Endothelial cell (in vitro differentiated cells): ENCODE results near the gene ARMC2. TPM values are rescaled to one million over a fixed set of nuclear protein-coding genes. Genes with fewer than 3 reads are reported as not detected.

Experiments used
- DNase-seq: peaks from one replicate; pipeline ENCODE4 v3.0.0; 2021; ENCODE audit warnings: low spot score
- H3K27ac Mint-ChIP-seq: one replicate; pipeline ENCODE4 v1.8.0; 2021; ENCODE audit warnings: mixed read lengths, inconsistent platforms; ENCODE audit not compliant: unreplicated experiment
- H3K27me3 Mint-ChIP-seq: one replicate; pipeline ENCODE4 v1.8.0; 2021; ENCODE audit warnings: mild to moderate bottlenecking, moderate library complexity, mixed read lengths, inconsistent platforms; ENCODE audit not compliant: unreplicated experiment
- H3K36me3 Mint-ChIP-seq: one replicate; pipeline ENCODE4 v1.8.0; 2021; ENCODE audit warnings: mild to moderate bottlenecking, low read depth, mixed read lengths, inconsistent platforms; ENCODE audit not compliant: unreplicated experiment
- H3K4me1 Mint-ChIP-seq: one replicate; pipeline ENCODE4 v1.8.0; 2021; ENCODE audit warnings: mild to moderate bottlenecking, mixed read lengths, inconsistent platforms; ENCODE audit not compliant: unreplicated experiment
- H3K4me3 Mint-ChIP-seq: one replicate; pipeline ENCODE4 v1.8.0; 2021; ENCODE audit warnings: mild to moderate bottlenecking, mixed read lengths, inconsistent platforms; ENCODE audit not compliant: unreplicated experiment
- H3K9me3 Mint-ChIP-seq: one replicate; pipeline ENCODE4 v1.8.0; 2021; ENCODE audit warnings: mixed read lengths, inconsistent platforms; ENCODE audit not compliant: unreplicated experiment
- CTCF ChIP-seq: fragments of 200-600 bp; sonication (generic); IDR thresholded peaks from one replicate; pipeline ENCODE4 v1.5.0; 2021; ENCODE audit warnings: antibody characterized with exemption; ENCODE audit not compliant: unreplicated experiment
- total RNA-seq: library from RNA; stranded (reverse); fragmentation: NEBNext Ultra II Directional; extraction: Animal tissue kit (Norgen Biotek cat#: 25700); gene quantifications from one replicate; pipeline ENCODE4 v1.2.1, GENCODE V29; 2021; ENCODE audit not compliant: unreplicated experiment

ARMC2 gene
- total RNA-seq, 1 donor from 2014 or later: 6.3 TPM

- TF ChIP-seq CTCF: no peak
- no peaks in the 10 kb centered on the region for H3K9me3 Mint-ChIP-seq
- no peak overlapping the region for H3K4me3 Mint-ChIP-seq
- peaks cover 1% of the 10 kb centered on the region for H3K27me3 Mint-ChIP-seq
- H3K36me3 Mint-ChIP-seq: no peaks in the 10 kb centered on the region
- peaks cover 3% of the 10 kb centered on the region for H3K4me1 Mint-ChIP-seq
- no peak overlapping the region for H3K27ac Mint-ChIP-seq
- DNase-seq: no peak
Observed at GRCh38 chr6:108895571-108895970, 47.3 kb downstream of the ARMC2 start.

- Mint-ChIP-seq H3K4me3 (no peak overlapping the region), H3K4me1 (peaks cover 3% of the 10 kb centered on the region), H3K9me3 (no peaks in the 10 kb centered on the region), H3K36me3 (no peaks in the 10 kb centered on the region), H3K27me3 (peaks cover 1% of the 10 kb centered on the region), H3K27ac (no peak overlapping the region)
- no peak for TF ChIP-seq CTCF
- DNase-seq: no peak
Observed at GRCh38 chr6:108896111-108896661, 48.0 kb downstream of the ARMC2 start.

- no peaks in the 10 kb centered on the region for H3K9me3 Mint-ChIP-seq
- H3K36me3 Mint-ChIP-seq: no peaks in the 10 kb centered on the region
- no peak for TF ChIP-seq CTCF
- no peak overlapping the region for H3K4me3 Mint-ChIP-seq
- peaks cover 9% of the 10 kb centered on the region for H3K4me1 Mint-ChIP-seq
- H3K27me3 Mint-ChIP-seq: peaks cover 1% of the 10 kb centered on the region
- no peak overlapping the region for H3K27ac Mint-ChIP-seq
- DNase-seq: no peak
Observed at GRCh38 chr6:108897371-108897770, 49.1 kb downstream of the ARMC2 start.

- Mint-ChIP-seq H3K36me3 (no peaks in the 10 kb centered on the region), H3K9me3 (no peaks in the 10 kb centered on the region), H3K27ac (peak overlapping the region; percentile 57), H3K4me1 (peaks cover 15% of the 10 kb centered on the region), H3K27me3 (peaks cover 1% of the 10 kb centered on the region), H3K4me3 (no peak overlapping the region)
- no peak for DNase-seq
- TF ChIP-seq CTCF: no peak
Observed at GRCh38 chr6:108902382-108902792, 54.2 kb downstream of the ARMC2 start.

- DNase-seq: no peak
- H3K27ac Mint-ChIP-seq: no peak overlapping the region
- no peaks in the 10 kb centered on the region for H3K27me3 Mint-ChIP-seq
- TF ChIP-seq CTCF: no peak
- H3K4me1 Mint-ChIP-seq: peaks cover 15% of the 10 kb centered on the region
- no peaks in the 10 kb centered on the region for H3K9me3 Mint-ChIP-seq
- H3K4me3 Mint-ChIP-seq: no peak overlapping the region
- H3K36me3 Mint-ChIP-seq: no peaks in the 10 kb centered on the region
Observed at GRCh38 chr6:108903796-108904195, 55.6 kb downstream of the ARMC2 start.
